GM12878 (cell line): ENCODE data around the gene CACNA2D3. TPM values are rescaled to one million over a fixed set of nuclear protein-coding genes. Genes with fewer than 3 reads are reported as not detected.

Experiments used
- ATAC-seq: fragments of 200-7000 bp; cut with Tn5 transposase; 3 replicates; pipeline ENCODE4 v1.9.1; 2020; ENCODE audit warnings: mild to moderate bottlenecking, moderate library complexity
- BruUV-seq: library from RNA; stranded (reverse); fragments of 400-500 nt; replicated peaks from 2 replicates; lab custom pipeline; 2021; lab: Mats Ljungman, UMichigan
- CTCF ChIA-PET: fragments of 300-600 bp; sonication (Branson Sonifier 250); formaldehyde crosslinking; extraction: SDS; loops from one replicate; lab custom pipeline; 2021; ENCODE audit warnings: inconsistent platforms; lab: Yijun Ruan, JAX
- POLR2A ChIA-PET: fragments of 350-600 bp; formaldehyde crosslinking; extraction: SDS; loops from one replicate; lab custom pipeline; 2021; ENCODE audit warnings: inconsistent platforms; lab: Charles Lee
- RAD21 ChIA-PET: fragments of 300-600 bp; sonication (Branson Sonifier 250); formaldehyde crosslinking; loops from one replicate; lab custom pipeline; 2023; ENCODE audit warnings: antibody characterized with exemption; ENCODE audit not compliant: unreplicated experiment; lab: Charles Lee
- SMC1A ChIA-PET: fragments of 300-600 bp; sonication (Branson Sonifier 250); formaldehyde crosslinking; loops from one replicate; lab custom pipeline; 2023; ENCODE audit not compliant: unreplicated experiment, uncharacterized antibody; lab: Charles Lee
- DNase-seq: peaks from one replicate; pipeline ENCODE4 v3.0.0-alpha.2; 2011; ENCODE audit warnings: low read depth, low spot score
- FAIRE-seq: peaks from 3 replicates; lab custom pipeline; 2011; peaks lifted over from hg19 to GRCh38; lab: Jason Lieb, UNC
- H2AFZ ChIP-seq: 2 replicates; pipeline ENCODE4 v1.6.0; 2011; ENCODE audit warnings: low read depth, low read length, control low read depth; ENCODE audit not compliant: control insufficient read depth
- H3K27ac ChIP-seq: 2 replicates; pipeline ENCODE4 v1.5.1; 2011; ENCODE audit warnings: control low read depth; ENCODE audit not compliant: control insufficient read depth, insufficient read depth
- H3K27me3 ChIP-seq, 2 experiments: replicated peaks in 1 of 2; 2 replicates each; pipeline versions ENCODE4 v1.6.0 to v1.6.1; 2011; ENCODE audit warnings: low read length in 1 of 2; ENCODE audit not compliant: control insufficient read depth in 2 of 2, insufficient read depth in 2 of 2
- H3K36me3 ChIP-seq, 2 experiments: 2 replicates each; pipeline ENCODE4 v1.5.1; 2011; ENCODE audit warnings: low read length in 1 of 2; ENCODE audit not compliant: control insufficient read depth in 2 of 2, insufficient read depth in 2 of 2
- H3K4me1 ChIP-seq: 2 replicates; pipeline ENCODE4 v1.6.1; 2011; ENCODE audit warnings: mild to moderate bottlenecking, low read length, moderate library complexity, mixed read lengths; ENCODE audit not compliant: control insufficient read depth, insufficient read depth
- H3K4me2 ChIP-seq: 2 replicates; pipeline ENCODE4 v1.6.0; 2011; ENCODE audit warnings: control low read depth; ENCODE audit not compliant: control insufficient read depth, insufficient read depth
- H3K4me3 ChIP-seq: fragments of 200-600 bp; sonication (generic); 2 replicates; pipeline ENCODE4 v1.5.1; 2016
- H3K79me2 ChIP-seq: 2 replicates; pipeline ENCODE4 v1.6.0; 2011; ENCODE audit warnings: low read length; ENCODE audit not compliant: control insufficient read depth, insufficient read depth
- H3K9ac ChIP-seq: 2 replicates; pipeline ENCODE4 v1.8.0; 2011; ENCODE audit warnings: low read length, control low read depth, mixed read lengths; ENCODE audit not compliant: control insufficient read depth, insufficient read depth
- H3K9me3 ChIP-seq: replicated peaks from 3 replicates; pipeline ENCODE4 v1.5.1; 2011; ENCODE audit warnings: mild to moderate bottlenecking, low read length; ENCODE audit not compliant: control insufficient read depth, insufficient read depth
- H4K20me1 ChIP-seq: 2 replicates; pipeline ENCODE4 v1.6.0; 2011; ENCODE audit not compliant: control insufficient read depth, insufficient read depth
- FOS ChIP-seq: IDR thresholded peaks from 3 replicates; pipeline ENCODE4 v1.6.1; 2011; ENCODE audit warnings: borderline replicate concordance; ENCODE audit not compliant: insufficient read length; ENCODE audit errors: extremely low read depth
- FOXK2 ChIP-seq: fragments of 450-650 bp; IDR thresholded peaks from 2 replicates; pipeline ENCODE4 v1.6.1; 2017; ENCODE audit warnings: mild to moderate bottlenecking, moderate library complexity
- FOXM1 ChIP-seq: IDR thresholded peaks from 2 replicates; pipeline ENCODE4 v1.6.1; 2012; ENCODE audit warnings: low read depth, mild to moderate bottlenecking, inconsistent platforms, low read length, moderate library complexity
- HCFC1 ChIP-seq: fragments of 150-350 bp; IDR thresholded peaks from 2 replicates; pipeline ENCODE4 v1.6.1; 2014; ENCODE audit warnings: low read length
- HDAC6 ChIP-seq: fragments of 200-600 bp; sonication (generic); IDR thresholded peaks from one replicate; pipeline ENCODE4 v1.8.0; 2017; ENCODE audit warnings: antibody characterized with exemption; ENCODE audit not compliant: unreplicated experiment
- IRF4 ChIP-seq: IDR thresholded peaks from 2 replicates; pipeline ENCODE4 v1.6.1; 2011; ENCODE audit warnings: low read depth, low read length
- KLF5 ChIP-seq: fragments of 450-650 bp; IDR thresholded peaks from 2 replicates; pipeline ENCODE4 v1.6.1; 2014; ENCODE audit warnings: mild to moderate bottlenecking; ENCODE audit not compliant: partially characterized antibody
- MYB ChIP-seq: fragments of 150-350 bp; IDR thresholded peaks from 2 replicates; pipeline ENCODE4 v1.6.1; 2014; ENCODE audit warnings: mild to moderate bottlenecking, low read depth, low read length, borderline replicate concordance
- NR2C2 ChIP-seq: IDR thresholded peaks from 2 replicates; pipeline ENCODE4 v1.6.1; 2011; ENCODE audit warnings: borderline replicate concordance, low read depth; ENCODE audit not compliant: control insufficient read depth, insufficient read length
- PAX8 ChIP-seq: fragments of 450-650 bp; IDR thresholded peaks from 2 replicates; pipeline ENCODE4 v1.6.1; 2017; ENCODE audit warnings: mild to moderate bottlenecking, moderate library complexity
- SIN3A ChIP-seq: IDR thresholded peaks from 2 replicates; pipeline ENCODE4 v1.6.1; 2012; ENCODE audit warnings: low read depth, low read length, improper control_type of control experiment
- TCF3 ChIP-seq: IDR thresholded peaks from 2 replicates; pipeline ENCODE4 v1.6.1; 2012; ENCODE audit warnings: low read depth, mild to moderate bottlenecking, low read length, borderline replicate concordance; ENCODE audit not compliant: insufficient read depth
- ZNF24 ChIP-seq: fragments of 450-650 bp; IDR thresholded peaks from 2 replicates; pipeline ENCODE4 v1.6.1; 2017; ENCODE audit warnings: antibody characterized with exemption, mild to moderate bottlenecking
- ZNF274 ChIP-seq: IDR thresholded peaks from one replicate; pipeline ENCODE4 v1.8.0; 2011; ENCODE audit not compliant: insufficient read length, insufficient read depth
- ZNF384 ChIP-seq: IDR thresholded peaks from 2 replicates; pipeline ENCODE4 v1.6.1; 2012; ENCODE audit warnings: low read depth, mild to moderate bottlenecking, low read length, improper control_type of control experiment, borderline replicate concordance
- ZNF687 ChIP-seq: fragments of 450-650 bp; IDR thresholded peaks from 2 replicates; pipeline ENCODE4 v1.6.1; 2017; ENCODE audit warnings: mild to moderate bottlenecking, moderate library complexity
- WGBS: methylation state at CpG from one replicate; pipeline ENCODE4 v1.1.6; 2016; ENCODE audit warnings: low lambda C conversion rate; ENCODE audit not compliant: insufficient replicate concordance, insufficient coverage; ENCODE audit errors: missing lambda C conversion rate; 5-methylcytosine and 5-hydroxymethylcytosine counted together
- in situ Hi-C: fragments of 300-500 bp; cut with MboI; formaldehyde crosslinking; loops from 9 replicates; pipeline ENCODE4 v1.14.3; 2018; ENCODE audit warnings: mixed read lengths
- intact Hi-C: fragments of 100-400 bp; cut with micrococcal nuclease; formaldehyde crosslinking; loops from one replicate; pipeline ENCODE4 v1.14.2; 2022; ENCODE audit not compliant: unreplicated experiment
- polyA plus RNA-seq, 11 experiments: library from polyadenylated mRNA; depleted of rRNA in 4 of 11; unstranded in 6 of 11; stranded (reverse) in 5 of 11; fragments of >200 nt; fragmentation: Nextera tagmentation in 4 of 11; fragmentation: Illumina TruSeq in 1 of 11; extraction: Ambion mirVana in 4 of 11; extraction: Trizol in 1 of 11; gene quantifications; 1 replicate in 1 of 11; 2 replicates in 10 of 11; pipeline versions ENCODE4 v1.2.1 to v1.2.3, GENCODE V29; 2011 to 2016; ENCODE audit warnings: inconsistent platforms in 2 of 11, missing spikeins in 2 of 11, low read depth in 1 of 11
- total RNA-seq, 4 experiments: library from RNA; depleted of rRNA in 3 of 4; stranded (reverse); fragments of >200 nt in 3 of 4; fragmentation: Illumina TruSeq in 1 of 4; extraction: Trizol in 1 of 4; gene quantifications; 2 replicates each; pipeline versions ENCODE4 v1.2.1 to v1.2.3, GENCODE V29; 2013 to 2021

CACNA2D3 gene
- total and polyA plus RNA-seq, 10 of the 15 experiments (the other 5 are each of a cell fraction or from before 2014, with no cell fraction given), result not detected

GRCh38 chr3:54447427-54447826 lies 325.1 kb downstream of the CACNA2D3 start:
- no peak overlapping the region for H3K9ac ChIP-seq
- FAIRE-seq, result no peak
- no peak overlapping the region for H2AFZ ChIP-seq
- RAD21 ChIA-PET, result no interaction called here
- intact Hi-C loops (no loop called here), in situ Hi-C loops (no loop called here)
- no peak overlapping the region for H3K4me2 ChIP-seq
- TF ChIP-seq IRF4, result no peak
- no peak for TF ChIP-seq FOXM1
- TF ChIP-seq FOXK2, result no peak
- TF ChIP-seq FOS, result no peak
- TF ChIP-seq KLF5, result no peak
- no peak for TF ChIP-seq HCFC1
- TF ChIP-seq MYB, result no peak
- no peak for TF ChIP-seq SIN3A
- TF ChIP-seq TCF3, result no peak
- no peak for TF ChIP-seq PAX8
- no peak for TF ChIP-seq ZNF384
- TF ChIP-seq ZNF687, result no peak
- TF ChIP-seq NR2C2, result no peak
- TF ChIP-seq ZNF24, result no peak
- TF ChIP-seq HDAC6, result no peak
- TF ChIP-seq ZNF274, result no peak
- DNase-seq, result no peak
- H4K20me1 ChIP-seq, result no peaks in the 10 kb centered on the region
- no peak overlapping the region for H3K27ac ChIP-seq
- SMC1A ChIA-PET, result no interaction called here
- no peaks in the 10 kb centered on the region for H3K36me3 ChIP-seq
- H3K79me2 ChIP-seq, result no peaks in the 10 kb centered on the region
- WGBS, result 0% methylated on average over 2 of the region's 2 CpGs
- H3K4me3 ChIP-seq, result no peak overlapping the region
- CTCF ChIA-PET, result no interaction called here
- no peaks in the 10 kb centered on the region for H3K4me1 ChIP-seq
- H3K9me3 ChIP-seq, result no peaks in the 10 kb centered on the region
- no peak for ATAC-seq
- POLR2A ChIA-PET, result no interaction called here
- no peaks in the 10 kb centered on the region for H3K27me3 ChIP-seq
- no TSS peak for BruUV-seq
